K562 (cell line): ENCODE data around the gene PSMB8. TPM values are rescaled to one million over a fixed set of nuclear protein-coding genes. Genes with fewer than 3 reads are reported as not detected.

Experiments used
- ARID2 ChIP-seq: fragments of 450-650 bp; IDR thresholded peaks from 2 replicates; pipeline ENCODE4 v1.6.1; 2017; ENCODE audit warnings: antibody characterized with exemption, mild to moderate bottlenecking
- ARNT ChIP-seq, 2 experiments: fragments of 450-650 bp; IDR thresholded peaks; 2 replicates each; pipeline ENCODE4 v1.6.1; 2016; ENCODE audit warnings: mild to moderate bottlenecking in 1 of 2
- CCNT2 ChIP-seq: IDR thresholded peaks from 2 replicates; pipeline ENCODE4 v1.6.1; 2011; ENCODE audit warnings: borderline replicate concordance, low read depth, mild to moderate bottlenecking, moderate library complexity, mixed read lengths, low read length; ENCODE audit not compliant: insufficient read length; ENCODE audit errors: extremely low read depth
- CHD1 ChIP-seq: fragments of 200-600 bp; sonication (generic); IDR thresholded peaks from one replicate; pipeline ENCODE4 v1.6.1; 2012; ENCODE audit warnings: mild to moderate bottlenecking, moderate library complexity, low read length, inconsistent platforms
- EHMT2 ChIP-seq: fragments of 450-650 bp; IDR thresholded peaks from 2 replicates; pipeline ENCODE4 v1.6.1; 2018; ENCODE audit warnings: antibody characterized with exemption
- FOXP1 ChIP-seq: sonication (generic); formaldehyde crosslinking; IDR thresholded peaks from 2 replicates; pipeline ENCODE4 v1.8.0; 2022; ENCODE audit warnings: mild to moderate bottlenecking, missing genetic modification reagents
- MIER1 ChIP-seq: fragments of 450-650 bp; IDR thresholded peaks from 2 replicates; pipeline ENCODE4 v1.6.1; 2016; ENCODE audit warnings: antibody characterized with exemption, mild to moderate bottlenecking, low read depth
- NRF1 ChIP-seq, 2 experiments: fragments of 450-650 bp; IDR thresholded peaks in 1 of 2; conservative IDR thresholded peaks in 1 of 2; 2 replicates each; pipeline ENCODE4 v1.6.1; 2014; ENCODE audit warnings: mild to moderate bottlenecking in 2 of 2
- PCBP1 ChIP-seq: fragments of 200-400 bp; formaldehyde crosslinking; IDR thresholded peaks from 2 replicates; pipeline ENCODE4 v1.6.1; 2018; ENCODE audit warnings: mild to moderate bottlenecking, low read depth, low read length; ENCODE audit not compliant: poor library complexity, severe bottlenecking
- RBM39 ChIP-seq: fragments of 200-400 bp; formaldehyde crosslinking; optimal IDR thresholded peaks from 2 replicates; pipeline ENCODE3; 2018; ENCODE audit warnings: low read depth, low read length
- SMARCC2 ChIP-seq: fragments of 450-650 bp; IDR thresholded peaks from 2 replicates; pipeline ENCODE4 v1.6.1; 2017; ENCODE audit warnings: antibody characterized with exemption, moderate library complexity, mild to moderate bottlenecking, low read depth
- SOX6 ChIP-seq: fragments of 450-650 bp; IDR thresholded peaks from 2 replicates; pipeline ENCODE4 v1.6.1; 2014; ENCODE audit warnings: mild to moderate bottlenecking
- TCF7 ChIP-seq: sonication (generic); IDR thresholded peaks from 2 replicates; pipeline ENCODE4 v1.6.1; 2016; ENCODE audit warnings: antibody characterized with exemption, borderline replicate concordance
- TFAM ChIP-seq: fragments of 250-450 bp; sonication (Bioruptor Pico); conservative IDR thresholded peaks from 2 replicates; pipeline ENCODE4 v1.5.0; 2021; ENCODE audit warnings: mild to moderate bottlenecking, moderate library complexity
- ZNF12 ChIP-seq: sonication (generic); formaldehyde crosslinking; IDR thresholded peaks from 2 replicates; pipeline ENCODE4 v1.4.0; 2020; ENCODE audit warnings: mild to moderate bottlenecking, missing genetic modification reagents
- ZNF263 ChIP-seq: sonication (generic); formaldehyde crosslinking; IDR thresholded peaks from 2 replicates; pipeline ENCODE4 v1.8.0; 2022; ENCODE audit warnings: mild to moderate bottlenecking, missing genetic modification reagents, borderline replicate concordance
- polyA plus RNA-seq, 8 experiments: library from polyadenylated mRNA; depleted of rRNA in 4 of 8; stranded (reverse) in 5 of 8; unstranded in 3 of 8; fragments of >200 nt; fragmentation: Nextera tagmentation in 2 of 8; fragmentation: Illumina TruSeq in 1 of 8; extraction: Ambion mirVana in 2 of 8; extraction: Trizol in 1 of 8; gene quantifications; 2 replicates each; pipeline versions ENCODE4 v1.2.1 to v1.2.3, GENCODE V29; 2011 to 2014; ENCODE audit warnings: inconsistent platforms in 1 of 8, missing spikeins in 1 of 8
- total RNA-seq, 7 experiments: library from RNA; depleted of rRNA in 6 of 7; stranded (reverse); fragments of >200 nt in 6 of 7; fragmentation: Illumina TruSeq in 2 of 7; extraction: Trizol in 2 of 7; gene quantifications; 2 replicates each; pipeline versions ENCODE4 v1.2.1 to v1.2.3, GENCODE V29; 2011 to 2021; ENCODE audit warnings: low replicate concordance in 1 of 7
- TF ChIP-seq, protein P1 (sequence below), 2 experiments: fragments of 450-650 bp; IDR thresholded peaks; 2 replicates each; pipeline ENCODE4 v1.6.1; 2016; ENCODE audit warnings: mild to moderate bottlenecking in 2 of 2, borderline replicate concordance in 1 of 2, low read depth in 1 of 2, moderate library complexity in 1 of 2
- TF ChIP-seq, protein P2 (sequence below), 2 experiments: fragments of 450-650 bp; IDR thresholded peaks; 2 replicates each; pipeline ENCODE4 v1.6.1; 2016

Gene PSMB8
- total and polyA plus RNA-seq, 9 of the 15 experiments (the other 6 are each of a cell fraction or from before 2014, with no cell fraction given), result 0.71 to 4.0 (median 2.4) TPM

DNA sequence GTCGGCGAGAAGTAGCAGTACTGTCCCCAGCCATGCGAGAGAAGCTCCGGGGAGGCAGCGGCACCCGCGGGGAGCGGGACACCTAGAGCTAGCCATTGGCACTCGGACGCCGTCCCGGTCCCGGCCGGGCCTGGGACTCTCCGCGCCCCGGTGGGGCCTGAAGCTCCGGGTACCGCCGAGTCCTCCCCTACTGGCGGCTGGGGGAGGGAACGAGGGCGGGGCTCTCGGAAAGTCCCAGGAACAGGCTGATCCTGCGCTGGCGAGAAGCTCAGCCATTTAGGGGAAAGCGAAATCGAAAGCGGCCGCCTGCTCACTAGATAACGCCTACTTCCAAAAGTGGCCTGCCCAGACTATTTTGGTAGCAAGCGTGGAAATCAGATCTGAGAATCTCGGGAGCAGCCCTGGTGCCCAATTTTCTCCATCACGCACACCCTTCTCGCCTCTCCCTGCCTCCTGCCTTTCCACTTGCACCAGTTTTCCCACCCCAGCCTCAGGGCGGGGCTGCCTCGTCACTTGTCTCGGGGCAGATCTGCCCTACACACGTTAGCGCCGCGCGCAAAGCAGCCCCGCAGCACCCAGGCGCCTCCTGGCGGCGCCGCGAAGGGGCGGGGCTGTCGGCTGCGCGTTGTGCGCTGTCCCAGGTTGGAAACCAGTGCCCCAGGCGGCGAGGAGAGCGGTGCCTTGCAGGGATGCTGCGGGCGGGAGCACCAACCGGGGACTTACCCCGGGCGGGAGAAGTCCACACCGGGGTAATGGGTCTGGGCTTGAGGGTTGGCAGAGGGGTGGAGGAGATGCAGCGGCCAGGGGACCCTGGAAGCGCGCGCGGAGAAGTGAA, 9.9 kb upstream of the PSMB8 start, which contains the start of the genes PSMB9 and TAP1 (continued):
- peak; percentile 58; the same call in 1 of the 2 replicates for TF ChIP-seq SOX6
- no peak for TF ChIP-seq FOXP1 (CRISPR knock-in tag)
- peak; percentile 59; the same call in 1 of the 2 replicates for TF ChIP-seq ZNF263 (CRISPR knock-in tag)
- no peak for TF ChIP-seq RBM39
- TF ChIP-seq EHMT2, result peak; percentile 91
- peak; percentile 87 to 89 for TF ChIP-seq NRF1 (conservative IDR thresholded peaks at IDR 0.05 in 1 of 2, IDR thresholded peaks at IDR 0.05 in 1 of 2)
- peak; percentile 41 for TF ChIP-seq PCBP1
- TF ChIP-seq ARID2, result 0 out of 2 replicates have a peak, but pooled peaks have one; percentile 52
- TF ChIP-seq TCF7, result 0 out of 2 replicates have a peak, but pooled peaks have one; percentile 42
- no peak for TF ChIP-seq SMARCC2
- TF ChIP-seq, protein P1, sequence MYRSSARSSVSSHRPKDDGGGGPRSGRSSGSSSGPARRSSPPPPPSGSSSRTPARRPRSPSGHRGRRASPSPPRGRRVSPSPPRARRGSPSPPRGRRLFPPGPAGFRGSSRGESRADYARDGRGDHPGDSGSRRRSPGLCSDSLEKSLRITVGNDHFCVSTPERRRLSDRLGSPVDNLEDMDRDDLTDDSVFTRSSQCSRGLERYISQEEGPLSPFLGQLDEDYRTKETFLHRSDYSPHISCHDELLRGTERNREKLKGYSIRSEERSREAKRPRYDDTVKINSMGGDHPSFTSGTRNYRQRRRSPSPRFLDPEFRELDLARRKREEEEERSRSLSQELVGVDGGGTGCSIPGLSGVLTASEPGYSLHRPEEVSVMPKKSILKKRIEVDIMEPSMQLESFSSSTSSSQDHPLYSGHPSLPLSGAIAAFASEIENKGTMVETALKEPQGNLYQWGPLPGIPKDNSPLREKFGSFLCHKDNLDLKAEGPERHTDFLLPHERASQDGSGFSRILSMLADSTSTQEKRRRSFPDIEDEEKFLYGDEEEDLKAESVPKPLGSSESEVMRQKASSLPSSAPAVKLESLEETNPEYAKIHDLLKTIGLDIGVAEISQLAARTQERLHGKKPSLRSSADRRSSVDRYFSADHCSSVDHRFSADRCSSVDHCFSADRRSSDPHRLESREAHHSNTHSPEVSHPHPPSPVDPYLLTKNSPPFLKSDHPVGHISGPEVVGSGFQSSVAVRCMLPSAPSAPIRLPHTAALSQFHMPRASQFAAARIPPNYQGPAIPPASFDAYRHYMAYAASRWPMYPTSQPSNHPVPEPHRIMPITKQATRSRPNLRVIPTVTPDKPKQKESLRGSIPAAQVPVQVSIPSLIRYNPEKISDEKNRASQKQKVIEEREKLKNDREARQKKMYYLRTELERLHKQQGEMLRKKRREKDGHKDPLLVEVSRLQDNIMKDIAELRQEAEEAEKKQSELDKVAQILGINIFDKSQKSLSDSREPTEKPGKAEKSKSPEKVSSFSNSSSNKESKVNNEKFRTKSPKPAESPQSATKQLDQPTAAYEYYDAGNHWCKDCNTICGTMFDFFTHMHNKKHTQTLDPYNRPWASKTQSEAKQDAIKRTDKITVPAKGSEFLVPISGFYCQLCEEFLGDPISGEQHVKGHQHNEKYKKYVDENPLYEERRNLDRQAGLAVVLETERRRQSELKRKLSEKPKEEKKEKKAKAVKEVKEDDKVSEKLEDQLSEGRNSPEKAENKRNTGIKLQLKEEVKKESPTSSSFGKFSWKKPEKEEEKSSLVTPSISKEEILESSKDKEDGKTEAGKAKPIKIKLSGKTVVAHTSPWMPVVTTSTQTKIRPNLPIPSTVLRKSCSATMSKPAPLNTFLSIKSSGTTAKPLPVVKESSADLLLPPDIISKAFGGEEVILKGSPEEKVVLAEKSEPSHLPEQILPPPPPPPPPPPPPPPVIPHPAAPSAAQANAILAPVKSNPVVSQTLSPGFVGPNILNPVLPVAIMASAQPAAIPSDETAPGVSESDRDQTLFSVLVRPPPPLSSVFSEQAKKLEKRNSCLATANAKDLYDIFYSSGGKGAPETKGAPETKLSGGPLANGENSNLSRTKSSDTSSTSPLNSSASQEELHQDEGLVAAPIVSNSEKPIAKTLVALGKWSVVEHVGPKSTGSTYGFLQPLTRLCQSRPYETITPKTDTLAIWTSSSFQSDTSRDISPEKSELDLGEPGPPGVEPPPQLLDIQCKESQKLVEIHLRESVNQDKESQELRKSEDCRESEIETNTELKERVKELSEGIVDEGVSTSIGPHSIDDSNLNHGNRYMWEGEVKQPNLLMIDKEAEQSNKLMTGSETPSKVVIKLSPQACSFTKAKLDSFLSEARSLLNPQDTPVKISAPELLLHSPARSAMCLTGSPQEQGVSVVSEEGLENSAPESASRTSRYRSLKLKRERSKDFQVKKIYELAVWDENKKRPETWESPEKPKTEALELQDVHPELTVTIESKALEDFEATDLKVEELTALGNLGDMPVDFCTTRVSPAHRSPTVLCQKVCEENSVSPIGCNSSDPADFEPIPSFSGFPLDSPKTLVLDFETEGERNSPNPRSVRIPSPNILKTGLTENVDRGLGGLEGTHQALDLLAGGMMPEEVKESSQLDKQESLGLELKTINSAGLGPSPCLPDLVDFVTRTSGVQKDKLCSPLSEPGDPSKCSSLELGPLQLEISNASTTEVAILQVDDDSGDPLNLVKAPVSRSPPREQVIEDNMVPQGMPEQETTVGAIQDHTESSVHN (IDR thresholded peaks at IDR 0.05; ENCODE audit: borderline replicate concordance in 1 of 2, low read depth in 1 of 2), result peak in 1 of 2 experiments; percentile 59; a peak in 1 of 4 replicates
- TF ChIP-seq TFAM (CRISPR knock-in tag), result no peak
- TF ChIP-seq MIER1, result 0 out of 2 replicates have a peak, but pooled peaks have one; percentile 36
- TF ChIP-seq, protein P2, sequence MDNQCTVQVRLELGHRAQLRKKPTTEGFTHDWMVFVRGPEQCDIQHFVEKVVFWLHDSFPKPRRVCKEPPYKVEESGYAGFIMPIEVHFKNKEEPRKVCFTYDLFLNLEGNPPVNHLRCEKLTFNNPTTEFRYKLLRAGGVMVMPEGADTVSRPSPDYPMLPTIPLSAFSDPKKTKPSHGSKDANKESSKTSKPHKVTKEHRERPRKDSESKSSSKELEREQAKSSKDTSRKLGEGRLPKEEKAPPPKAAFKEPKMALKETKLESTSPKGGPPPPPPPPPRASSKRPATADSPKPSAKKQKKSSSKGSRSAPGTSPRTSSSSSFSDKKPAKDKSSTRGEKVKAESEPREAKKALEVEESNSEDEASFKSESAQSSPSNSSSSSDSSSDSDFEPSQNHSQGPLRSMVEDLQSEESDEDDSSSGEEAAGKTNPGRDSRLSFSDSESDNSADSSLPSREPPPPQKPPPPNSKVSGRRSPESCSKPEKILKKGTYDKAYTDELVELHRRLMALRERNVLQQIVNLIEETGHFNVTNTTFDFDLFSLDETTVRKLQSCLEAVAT (IDR thresholded peaks at IDR 0.05), result peak; percentile 46 to 48; a peak in 2 of 4 replicates
- peak; percentile 73 for TF ChIP-seq CHD1
- TF ChIP-seq ZNF12 (CRISPR knock-in tag), result 0 out of 2 replicates have a peak, but pooled peaks have one; percentile 14
- TF ChIP-seq ARNT (IDR thresholded peaks at IDR 0.05), result 0 out of 4 replicates have a peak, but pooled peaks of 1 of the 2 experiments have one; percentile 43
- TF ChIP-seq CCNT2, result peak; percentile 82
